Measurements from ENCODE around the gene TMCO6.

Gene TMCO6

DNA sequence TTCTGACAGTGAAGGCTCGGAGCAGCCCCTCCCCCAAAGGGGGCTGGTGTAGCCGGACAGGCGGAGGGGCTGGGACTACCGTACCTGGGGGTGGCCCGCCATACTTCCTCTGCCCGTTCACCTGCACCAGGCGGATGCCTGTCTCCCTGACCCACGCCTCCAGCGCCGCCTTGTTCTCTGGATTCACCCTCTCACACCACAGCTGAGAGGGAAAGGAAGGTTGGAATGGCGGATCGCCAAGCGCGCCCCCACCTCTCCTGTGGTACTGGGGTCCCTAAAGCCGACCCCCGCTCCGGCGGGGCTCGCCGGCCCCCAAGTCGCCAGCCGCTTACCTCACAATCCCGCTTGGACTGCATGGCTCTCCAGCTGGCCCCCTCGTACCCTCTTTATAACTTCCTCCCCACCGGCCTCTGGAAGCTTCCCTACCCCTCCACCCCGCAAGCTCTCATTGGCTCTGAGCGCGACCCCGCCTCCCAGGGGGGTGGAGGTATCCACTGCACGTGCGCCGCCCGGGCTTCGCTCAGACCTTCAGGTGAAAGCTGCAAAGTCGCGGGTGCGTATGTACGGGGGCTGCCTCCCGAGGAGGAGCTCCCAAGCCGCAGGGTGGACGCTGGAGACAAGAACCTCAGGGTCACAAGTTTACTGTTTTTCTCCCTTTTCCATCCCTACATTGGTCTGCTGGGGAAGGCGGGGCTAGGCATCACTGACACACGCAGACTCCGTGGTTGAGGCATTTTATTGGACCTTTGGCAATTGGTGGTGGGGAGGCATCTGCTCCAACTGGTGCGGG lies 34.1 kb downstream of the TMCO6 start, which contains the start of gene DND1 (continued):
- TF ChIP-seq, protein P1, sequence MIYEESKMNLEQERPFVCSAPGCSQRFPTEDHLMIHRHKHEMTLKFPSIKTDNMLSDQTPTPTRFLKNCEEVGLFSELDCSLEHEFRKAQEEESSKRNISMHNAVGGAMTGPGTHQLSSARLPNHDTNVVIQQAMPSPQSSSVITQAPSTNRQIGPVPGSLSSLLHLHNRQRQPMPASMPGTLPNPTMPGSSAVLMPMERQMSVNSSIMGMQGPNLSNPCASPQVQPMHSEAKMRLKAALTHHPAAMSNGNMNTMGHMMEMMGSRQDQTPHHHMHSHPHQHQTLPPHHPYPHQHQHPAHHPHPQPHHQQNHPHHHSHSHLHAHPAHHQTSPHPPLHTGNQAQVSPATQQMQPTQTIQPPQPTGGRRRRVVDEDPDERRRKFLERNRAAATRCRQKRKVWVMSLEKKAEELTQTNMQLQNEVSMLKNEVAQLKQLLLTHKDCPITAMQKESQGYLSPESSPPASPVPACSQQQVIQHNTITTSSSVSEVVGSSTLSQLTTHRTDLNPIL (CRISPR knock-in tag; IDR thresholded peaks at IDR 0.05; ENCODE audit: low read depth): no peak
- no peak for TF ChIP-seq TOX (CRISPR knock-in tag; IDR thresholded peaks at IDR 0.05; ENCODE audit: borderline replicate concordance)

DNA sequence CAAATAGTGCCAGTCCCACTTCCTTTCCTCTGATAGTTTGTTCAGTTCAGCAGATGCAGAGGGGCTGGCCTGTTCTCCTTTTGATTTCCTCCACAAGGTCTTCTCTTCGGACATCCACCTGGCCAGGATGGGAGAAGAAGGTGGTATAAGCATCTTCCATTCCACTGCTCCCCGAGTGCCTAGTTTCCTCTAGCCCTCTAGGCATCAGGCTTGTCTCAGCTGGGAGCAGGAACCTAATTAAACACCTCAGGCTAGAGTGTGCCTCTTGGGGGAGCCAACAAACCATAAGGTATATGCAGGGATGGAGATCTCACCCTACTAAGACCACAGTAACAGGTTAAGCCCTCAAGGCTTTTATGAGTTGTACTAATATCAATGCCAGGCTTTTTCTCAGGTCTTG lies 35.0 kb downstream of the TMCO6 start:
- TF ChIP-seq ZFP3 (CRISPR knock-in tag; IDR thresholded peaks at IDR 0.05): no peak
- no peak for TF ChIP-seq ISL1 (CRISPR knock-in tag; IDR thresholded peaks at IDR 0.05)
- TF ChIP-seq CSDC2 (CRISPR knock-in tag; IDR thresholded peaks at IDR 0.05): no peak
- no peak for TF ChIP-seq GLIS3 (CRISPR knock-in tag; IDR thresholded peaks at IDR 0.05)
- no peak for TF ChIP-seq PPARA (CRISPR knock-in tag; IDR thresholded peaks at IDR 0.05; ENCODE audit: borderline replicate concordance)
- no peak for TF ChIP-seq ZC3H10 (CRISPR knock-in tag; IDR thresholded peaks at IDR 0.05)
- TF ChIP-seq ESRRG (CRISPR knock-in tag; IDR thresholded peaks at IDR 0.05): no peak
- TF ChIP-seq, protein P2, sequence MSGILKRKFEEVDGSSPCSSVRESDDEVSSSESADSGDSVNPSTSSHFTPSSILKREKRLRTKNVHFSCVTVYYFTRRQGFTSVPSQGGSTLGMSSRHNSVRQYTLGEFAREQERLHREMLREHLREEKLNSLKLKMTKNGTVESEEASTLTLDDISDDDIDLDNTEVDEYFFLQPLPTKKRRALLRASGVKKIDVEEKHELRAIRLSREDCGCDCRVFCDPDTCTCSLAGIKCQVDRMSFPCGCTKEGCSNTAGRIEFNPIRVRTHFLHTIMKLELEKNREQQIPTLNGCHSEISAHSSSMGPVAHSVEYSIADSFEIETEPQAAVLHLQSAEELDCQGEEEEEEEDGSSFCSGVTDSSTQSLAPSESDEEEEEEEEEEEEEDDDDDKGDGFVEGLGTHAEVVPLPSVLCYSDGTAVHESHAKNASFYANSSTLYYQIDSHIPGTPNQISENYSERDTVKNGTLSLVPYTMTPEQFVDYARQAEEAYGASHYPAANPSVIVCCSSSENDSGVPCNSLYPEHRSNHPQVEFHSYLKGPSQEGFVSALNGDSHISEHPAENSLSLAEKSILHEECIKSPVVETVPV (CRISPR knock-in tag; IDR thresholded peaks at IDR 0.05): no peak
- TF ChIP-seq ZNF8 (CRISPR knock-in tag; IDR thresholded peaks at IDR 0.05): no peak
- TF ChIP-seq, protein P1 (CRISPR knock-in tag; IDR thresholded peaks at IDR 0.05; ENCODE audit: low read depth): no peak
- ATAC-seq: no peak; the same call in 2 of the 3 replicates

DNA sequence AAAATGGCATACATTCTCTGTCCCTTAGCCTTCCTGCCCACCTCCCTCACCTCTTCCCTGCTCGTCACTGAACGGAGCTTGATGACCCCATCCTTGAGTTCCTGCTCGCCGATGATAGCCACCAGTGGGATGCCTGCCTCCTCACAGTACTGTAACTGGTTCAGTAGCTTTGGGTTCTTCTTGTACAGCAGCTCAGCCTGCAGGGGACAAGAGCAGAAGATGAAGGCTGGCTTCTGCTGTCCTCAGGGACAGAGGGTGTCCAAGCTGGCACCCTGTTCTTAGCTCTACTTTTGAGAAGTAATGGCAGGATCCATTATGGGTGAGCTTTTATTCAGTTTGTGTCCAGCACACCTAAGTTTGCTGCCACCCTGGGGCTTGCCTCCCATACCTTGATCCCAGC lies 35.4 kb downstream of the TMCO6 start:
- peak; percentile 5; the same call in 1 of the 3 replicates for ATAC-seq
- TF ChIP-seq, protein P2 (CRISPR knock-in tag; IDR thresholded peaks at IDR 0.05): no peak
- no peak for TF ChIP-seq ZFP3 (CRISPR knock-in tag; IDR thresholded peaks at IDR 0.05)

DNA sequence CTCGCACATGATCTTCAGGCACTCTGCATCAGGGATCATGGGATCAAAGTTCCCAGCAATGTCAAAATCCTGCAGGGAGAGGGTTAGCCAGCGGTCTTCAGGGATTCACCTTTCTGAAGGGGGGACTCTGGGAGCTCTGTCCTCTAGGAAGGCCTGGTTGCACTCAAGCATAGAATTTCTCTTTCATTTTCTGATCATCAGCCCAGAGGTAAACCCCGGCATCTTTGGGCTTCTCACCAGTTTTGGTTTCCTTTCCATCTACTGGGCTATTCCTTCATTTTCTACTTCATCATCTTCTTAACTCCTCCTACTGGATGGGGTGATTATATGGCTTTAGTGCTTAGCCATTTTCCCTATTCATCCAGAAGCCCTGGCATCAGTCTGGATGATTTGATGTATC lies 38.7 kb downstream of the TMCO6 start:
- no peak for ATAC-seq
- no peak for TF ChIP-seq PPARA (CRISPR knock-in tag; IDR thresholded peaks at IDR 0.05; ENCODE audit: borderline replicate concordance)
- TF ChIP-seq, protein P3, sequence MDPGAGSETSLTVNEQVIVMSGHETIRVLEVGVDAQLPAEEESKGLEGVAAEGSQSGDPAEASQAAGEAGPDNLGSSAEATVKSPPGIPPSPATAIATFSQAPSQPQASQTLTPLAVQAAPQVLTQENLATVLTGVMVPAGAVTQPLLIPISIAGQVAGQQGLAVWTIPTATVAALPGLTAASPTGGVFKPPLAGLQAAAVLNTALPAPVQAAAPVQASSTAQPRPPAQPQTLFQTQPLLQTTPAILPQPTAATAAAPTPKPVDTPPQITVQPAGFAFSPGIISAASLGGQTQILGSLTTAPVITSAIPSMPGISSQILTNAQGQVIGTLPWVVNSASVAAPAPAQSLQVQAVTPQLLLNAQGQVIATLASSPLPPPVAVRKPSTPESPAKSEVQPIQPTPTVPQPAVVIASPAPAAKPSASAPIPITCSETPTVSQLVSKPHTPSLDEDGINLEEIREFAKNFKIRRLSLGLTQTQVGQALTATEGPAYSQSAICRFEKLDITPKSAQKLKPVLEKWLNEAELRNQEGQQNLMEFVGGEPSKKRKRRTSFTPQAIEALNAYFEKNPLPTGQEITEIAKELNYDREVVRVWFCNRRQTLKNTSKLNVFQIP (CRISPR knock-in tag; IDR thresholded peaks at IDR 0.05; ENCODE audit: borderline replicate concordance, low read depth): no peak
- TF ChIP-seq, protein P4, sequence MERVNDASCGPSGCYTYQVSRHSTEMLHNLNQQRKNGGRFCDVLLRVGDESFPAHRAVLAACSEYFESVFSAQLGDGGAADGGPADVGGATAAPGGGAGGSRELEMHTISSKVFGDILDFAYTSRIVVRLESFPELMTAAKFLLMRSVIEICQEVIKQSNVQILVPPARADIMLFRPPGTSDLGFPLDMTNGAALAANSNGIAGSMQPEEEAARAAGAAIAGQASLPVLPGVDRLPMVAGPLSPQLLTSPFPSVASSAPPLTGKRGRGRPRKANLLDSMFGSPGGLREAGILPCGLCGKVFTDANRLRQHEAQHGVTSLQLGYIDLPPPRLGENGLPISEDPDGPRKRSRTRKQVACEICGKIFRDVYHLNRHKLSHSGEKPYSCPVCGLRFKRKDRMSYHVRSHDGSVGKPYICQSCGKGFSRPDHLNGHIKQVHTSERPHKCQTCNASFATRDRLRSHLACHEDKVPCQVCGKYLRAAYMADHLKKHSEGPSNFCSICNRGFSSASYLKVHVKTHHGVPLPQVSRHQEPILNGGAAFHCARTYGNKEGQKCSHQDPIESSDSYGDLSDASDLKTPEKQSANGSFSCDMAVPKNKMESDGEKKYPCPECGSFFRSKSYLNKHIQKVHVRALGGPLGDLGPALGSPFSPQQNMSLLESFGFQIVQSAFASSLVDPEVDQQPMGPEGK (CRISPR knock-in tag; IDR thresholded peaks at IDR 0.05; ENCODE audit: borderline replicate concordance): no peak
- TF ChIP-seq ZNF8 (CRISPR knock-in tag; IDR thresholded peaks at IDR 0.05): no peak
- no peak for TF ChIP-seq CSDC2 (CRISPR knock-in tag; IDR thresholded peaks at IDR 0.05)
- TF ChIP-seq ZC3H10 (CRISPR knock-in tag; IDR thresholded peaks at IDR 0.05): no peak
- TF ChIP-seq, protein P2 (CRISPR knock-in tag; IDR thresholded peaks at IDR 0.05): no peak
- no peak for TF ChIP-seq SNAI2 (CRISPR knock-in tag; IDR thresholded peaks at IDR 0.05)
- TF ChIP-seq, protein P5, sequence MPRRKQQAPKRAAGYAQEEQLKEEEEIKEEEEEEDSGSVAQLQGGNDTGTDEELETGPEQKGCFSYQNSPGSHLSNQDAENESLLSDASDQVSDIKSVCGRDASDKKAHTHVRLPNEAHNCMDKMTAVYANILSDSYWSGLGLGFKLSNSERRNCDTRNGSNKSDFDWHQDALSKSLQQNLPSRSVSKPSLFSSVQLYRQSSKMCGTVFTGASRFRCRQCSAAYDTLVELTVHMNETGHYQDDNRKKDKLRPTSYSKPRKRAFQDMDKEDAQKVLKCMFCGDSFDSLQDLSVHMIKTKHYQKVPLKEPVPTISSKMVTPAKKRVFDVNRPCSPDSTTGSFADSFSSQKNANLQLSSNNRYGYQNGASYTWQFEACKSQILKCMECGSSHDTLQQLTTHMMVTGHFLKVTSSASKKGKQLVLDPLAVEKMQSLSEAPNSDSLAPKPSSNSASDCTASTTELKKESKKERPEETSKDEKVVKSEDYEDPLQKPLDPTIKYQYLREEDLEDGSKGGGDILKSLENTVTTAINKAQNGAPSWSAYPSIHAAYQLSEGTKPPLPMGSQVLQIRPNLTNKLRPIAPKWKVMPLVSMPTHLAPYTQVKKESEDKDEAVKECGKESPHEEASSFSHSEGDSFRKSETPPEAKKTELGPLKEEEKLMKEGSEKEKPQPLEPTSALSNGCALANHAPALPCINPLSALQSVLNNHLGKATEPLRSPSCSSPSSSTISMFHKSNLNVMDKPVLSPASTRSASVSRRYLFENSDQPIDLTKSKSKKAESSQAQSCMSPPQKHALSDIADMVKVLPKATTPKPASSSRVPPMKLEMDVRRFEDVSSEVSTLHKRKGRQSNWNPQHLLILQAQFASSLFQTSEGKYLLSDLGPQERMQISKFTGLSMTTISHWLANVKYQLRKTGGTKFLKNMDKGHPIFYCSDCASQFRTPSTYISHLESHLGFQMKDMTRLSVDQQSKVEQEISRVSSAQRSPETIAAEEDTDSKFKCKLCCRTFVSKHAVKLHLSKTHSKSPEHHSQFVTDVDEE (CRISPR knock-in tag; IDR thresholded peaks at IDR 0.05): no peak
- TF ChIP-seq OSR1 (CRISPR knock-in tag; IDR thresholded peaks at IDR 0.05): no peak
- TF ChIP-seq GLIS3 (CRISPR knock-in tag; IDR thresholded peaks at IDR 0.05): no peak
- no peak for TF ChIP-seq ISL1 (CRISPR knock-in tag; IDR thresholded peaks at IDR 0.05)
- no peak for TF ChIP-seq TOX (CRISPR knock-in tag; IDR thresholded peaks at IDR 0.05; ENCODE audit: borderline replicate concordance)
- TF ChIP-seq ESRRG (CRISPR knock-in tag; IDR thresholded peaks at IDR 0.05): no peak
- TF ChIP-seq ZNF565 (CRISPR knock-in tag; conservative IDR thresholded peaks at IDR 0.05; ENCODE audit: low read depth): no peak
- TF ChIP-seq, protein P1 (CRISPR knock-in tag; IDR thresholded peaks at IDR 0.05; ENCODE audit: low read depth): no peak
- no peak for TF ChIP-seq RARB (CRISPR knock-in tag; IDR thresholded peaks at IDR 0.05)
